GM21619 (cell line): ENCODE results near the gene RANBP17.
"Not testable (repeated sequence)": the region's sequence is repeated elsewhere in the genome, so short reads cannot be mapped to it uniquely, and the experiment has no call there.

Experiments used
- ATAC-seq: cut with Tn5 transposase; IDR thresholded peaks from one replicate; pipeline ENCODE4 v1.9.1; 2021; ENCODE audit not compliant: unreplicated experiment

The RANBP17 gene

DNA sequence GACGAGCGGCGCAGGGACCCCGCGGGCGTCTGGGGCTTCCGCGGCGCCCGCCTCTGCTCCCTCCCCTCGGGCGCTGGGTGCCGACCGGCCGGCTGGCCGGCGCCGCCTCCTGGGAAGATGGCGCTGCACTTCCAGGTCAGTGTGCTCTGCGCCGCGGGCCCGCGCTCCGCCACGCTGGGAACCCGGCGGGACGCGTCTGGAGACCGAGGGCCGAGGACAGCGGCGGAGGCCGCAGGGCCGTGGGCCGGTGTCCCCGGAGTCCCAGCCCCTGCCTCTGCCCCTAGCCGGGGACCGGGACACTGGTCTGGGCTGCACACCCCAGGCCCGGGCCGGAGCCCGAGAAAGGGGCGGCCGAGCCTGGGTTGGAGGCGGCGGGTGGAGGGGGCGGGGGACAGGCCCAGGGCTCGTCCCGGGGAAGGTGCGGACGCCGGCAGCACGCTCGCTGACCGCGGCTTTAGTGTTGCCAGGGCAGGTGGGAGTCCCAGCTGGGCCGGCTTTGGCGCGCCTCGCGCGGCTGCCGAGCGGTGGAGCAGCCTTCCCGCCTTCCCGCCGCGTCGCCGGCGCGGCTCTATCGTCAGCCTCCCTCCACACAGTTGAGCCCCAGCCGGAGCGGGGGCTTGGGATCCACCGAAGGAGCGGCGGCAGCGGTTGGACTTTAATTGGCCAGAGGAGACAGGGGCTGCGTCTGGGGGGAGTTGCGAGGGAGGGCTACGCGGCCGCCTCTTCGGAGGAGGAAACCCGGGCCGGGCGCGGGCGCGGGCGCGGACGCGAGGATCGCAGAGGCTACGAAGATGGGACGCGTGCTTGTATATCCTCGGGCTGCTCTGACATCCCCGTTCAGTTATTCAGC is at the start of gene RANBP17:
RANBP17 (plus strand) TSS at position 102 of the 850 bp plus-strand sequence.
- no peak for ATAC-seq

GRCh38 chr5:170813231-170813630 is 48.6 kb upstream of the RANBP17 start:
- ATAC-seq = no peak

DNA sequence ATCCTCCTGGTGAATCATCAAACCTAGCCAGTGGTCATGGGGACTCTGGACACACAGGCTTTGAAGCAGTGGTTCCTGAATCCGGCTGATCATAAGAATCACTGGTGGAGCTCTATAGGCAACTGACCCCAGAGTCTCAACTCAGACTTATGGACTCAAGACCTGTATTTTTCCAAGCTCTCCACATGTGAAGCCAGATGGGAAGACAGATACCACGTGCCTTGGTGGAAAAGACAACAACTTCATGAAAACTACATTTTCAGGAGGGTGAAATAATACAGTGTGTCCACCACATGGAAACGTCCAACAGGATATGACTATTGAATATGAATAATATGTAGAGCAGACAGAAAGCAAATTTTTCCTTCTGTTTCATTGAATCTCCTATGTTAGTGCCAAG is 44.6 kb upstream of the RANBP17 start:
- no peak for ATAC-seq

DNA sequence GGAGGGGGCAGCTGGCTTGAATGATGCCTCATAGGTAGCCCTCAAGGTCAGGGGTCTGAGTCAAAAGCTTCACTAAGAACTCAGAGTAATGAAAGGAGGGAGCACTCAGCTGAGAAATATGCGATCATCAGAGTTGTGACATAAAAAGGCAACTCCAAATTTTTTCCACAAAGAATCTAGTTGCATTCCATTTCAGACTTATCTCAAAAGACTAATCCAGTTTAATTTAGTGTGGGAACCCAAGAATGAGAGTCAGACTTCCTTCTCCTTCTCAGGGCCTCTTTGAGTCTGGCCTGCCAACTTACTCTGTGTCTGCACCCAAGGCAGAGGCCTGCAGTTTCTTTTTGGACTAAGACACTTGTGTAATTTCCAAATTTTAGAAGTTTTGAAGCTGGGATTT is 43.6 kb upstream of the RANBP17 start:
- ATAC-seq = no peak

GRCh38 chr5:170819824-170820223 is 42.0 kb upstream of the RANBP17 start:
- ATAC-seq = no peak

GRCh38 chr5:170821257-170821800 is 40.5 kb upstream of the RANBP17 start:
- ATAC-seq = no peak

DNA sequence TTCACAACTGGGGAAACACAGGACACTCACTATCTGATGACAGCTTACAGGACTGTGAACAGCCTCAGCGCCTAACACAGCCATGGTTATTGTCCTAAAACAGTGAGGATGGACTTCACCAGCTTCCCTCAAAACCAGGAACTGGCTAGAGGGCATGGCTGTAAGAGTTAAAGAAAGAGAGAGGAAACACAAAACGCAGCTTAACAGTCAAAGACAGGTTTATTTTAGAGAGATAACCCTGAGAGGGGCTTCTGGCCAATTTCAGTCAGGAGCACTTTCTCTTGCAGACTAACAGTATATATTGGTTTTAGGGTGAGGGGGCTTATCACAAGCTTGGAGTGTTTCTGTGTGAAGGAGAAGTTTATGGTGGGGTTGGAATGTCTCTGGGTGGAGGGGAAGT is 35.7 kb upstream of the RANBP17 start:
- ATAC-seq = no peak

DNA sequence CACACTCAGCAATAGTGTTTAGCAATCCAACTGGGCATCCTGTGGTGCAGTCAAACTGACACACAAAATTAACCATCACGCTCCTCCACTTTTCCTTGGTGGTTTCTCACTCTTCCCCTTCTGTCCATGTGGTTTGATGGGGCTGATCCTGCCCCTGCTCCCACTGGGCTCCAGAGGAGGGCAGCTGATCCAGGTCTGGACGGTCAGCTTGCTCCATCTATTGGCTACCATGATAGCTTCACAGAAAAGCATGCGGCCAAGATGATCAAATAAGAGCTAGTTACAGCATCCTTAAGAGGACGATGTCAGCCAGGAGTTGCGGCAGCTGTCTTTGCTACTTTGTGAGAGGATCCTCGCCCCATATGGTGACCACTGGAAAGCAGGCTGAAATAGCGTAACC is 29.6 kb upstream of the RANBP17 start:
- no peak for ATAC-seq

DNA sequence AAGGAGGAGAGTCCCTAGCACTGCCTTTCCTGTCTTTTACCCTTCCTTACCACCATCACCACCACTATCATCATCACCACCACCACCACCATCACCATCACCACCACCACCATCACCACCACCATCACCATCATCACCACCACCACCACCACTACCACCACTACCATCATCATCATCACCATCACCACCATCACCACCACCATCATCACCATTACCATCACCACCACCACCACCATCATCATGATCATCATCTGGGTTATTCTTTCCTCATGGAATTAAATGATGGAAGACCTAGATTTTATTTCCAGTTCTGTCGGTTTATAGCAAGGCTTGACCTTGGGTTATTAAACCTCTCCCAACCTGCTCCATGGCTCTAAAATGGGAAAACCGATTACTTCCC is 27.8 kb upstream of the RANBP17 start:
- not testable (repeated sequence) for ATAC-seq

GRCh38 chr5:170836226-170836625 is 25.6 kb upstream of the RANBP17 start:
- no peak for ATAC-seq

DNA sequence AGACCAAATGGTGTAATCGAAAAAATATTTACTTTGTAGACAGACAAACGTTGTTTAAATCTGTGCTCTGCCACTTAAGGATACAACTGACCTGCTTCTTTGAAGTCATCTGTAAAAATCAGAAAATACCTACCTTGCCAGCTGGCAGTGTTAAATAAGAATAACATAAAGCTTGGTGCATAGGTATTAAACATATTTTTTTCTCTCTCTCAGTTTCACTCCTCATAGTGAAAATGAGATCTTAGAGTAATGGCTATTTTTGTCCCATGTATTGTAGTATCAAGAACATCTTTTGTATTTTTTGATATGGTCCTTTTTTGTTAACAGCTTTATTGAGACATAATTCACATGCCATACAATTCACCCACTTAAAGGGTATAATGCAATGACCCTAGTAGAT is 17.9 kb upstream of the RANBP17 start:
- no peak for ATAC-seq

DNA sequence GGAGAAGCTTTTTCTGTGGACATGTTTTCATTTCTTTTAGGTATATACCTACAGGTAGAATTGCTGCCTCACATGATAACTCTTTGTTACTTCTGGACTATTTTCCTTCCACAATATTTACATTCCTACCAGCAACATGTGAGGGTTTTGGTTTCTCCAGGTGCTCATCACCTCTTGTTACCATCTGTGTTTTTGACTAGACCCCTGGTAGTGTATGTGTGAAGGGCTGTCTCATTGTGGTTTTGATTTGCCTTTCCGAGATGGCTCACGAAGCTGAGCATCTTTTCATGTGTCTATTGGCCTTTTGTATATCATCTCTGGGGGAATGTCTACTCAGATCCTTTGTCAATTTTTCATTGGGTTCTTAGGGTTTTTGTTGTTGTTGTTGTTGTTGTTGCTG is 17.2 kb upstream of the RANBP17 start:
- no peak for ATAC-seq

- ATAC-seq = no peak
Measured at GRCh38 chr5:170846416-170846815, 15.4 kb upstream of the RANBP17 start.

DNA sequence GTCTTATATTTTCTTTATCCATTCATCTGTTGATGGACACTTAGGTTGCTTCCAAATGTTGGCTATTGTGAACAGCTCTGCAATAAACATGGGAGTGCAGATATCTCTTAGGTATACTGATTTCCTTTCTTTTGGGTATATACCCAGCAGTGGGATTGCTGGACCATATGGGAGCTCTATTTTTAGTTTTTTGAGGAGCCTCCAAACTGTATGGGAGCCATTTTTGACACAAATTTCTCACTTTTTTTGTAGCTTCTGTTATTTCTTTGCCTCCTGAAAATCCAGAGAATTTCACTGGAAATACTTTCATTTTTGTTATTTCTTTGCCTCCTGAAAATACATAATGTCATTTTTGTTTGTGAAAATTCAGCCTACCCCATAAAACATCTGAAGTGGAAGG is 15.0 kb upstream of the RANBP17 start:
- ATAC-seq = no peak

DNA sequence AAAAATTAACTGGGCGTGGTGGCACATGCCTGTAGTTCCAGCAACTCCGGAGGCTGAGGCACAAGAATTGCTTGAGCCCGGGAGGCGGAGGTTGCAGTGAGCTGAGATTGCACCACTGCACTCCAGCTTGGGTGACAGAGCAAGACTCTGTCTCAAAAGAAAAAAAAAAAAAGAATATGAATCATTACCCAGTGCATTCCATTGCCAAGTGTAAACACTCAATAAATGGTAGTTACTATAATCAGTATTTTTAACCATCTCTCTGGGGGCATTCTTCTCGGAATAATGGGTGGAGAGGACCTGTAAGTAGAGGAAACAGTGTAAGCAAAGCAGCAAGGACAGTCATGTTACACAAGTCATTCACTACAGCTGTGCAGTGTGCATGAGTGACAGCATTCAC is 13.8 kb upstream of the RANBP17 start:
- no peak for ATAC-seq

DNA sequence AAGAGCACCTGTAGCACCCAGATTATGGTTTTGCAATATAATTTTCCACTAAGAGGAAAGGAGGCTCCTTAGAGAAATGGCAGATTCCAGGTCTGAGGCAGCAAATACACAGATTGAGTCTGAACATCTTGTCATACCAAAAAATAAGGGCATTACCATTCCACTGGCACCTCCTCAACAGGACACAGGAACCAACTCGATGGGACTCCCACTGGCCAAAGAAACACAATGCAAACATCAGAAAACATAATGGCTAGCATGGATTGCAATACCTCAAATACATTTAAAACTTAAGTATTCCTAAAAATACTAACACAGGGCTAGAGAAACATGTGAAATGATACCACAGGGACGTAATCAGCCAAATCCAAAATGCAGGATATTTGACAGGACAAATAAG is 12.4 kb upstream of the RANBP17 start:
- no peak for ATAC-seq

- ATAC-seq = no peak
Measured at GRCh38 chr5:170854566-170854965, 7.3 kb upstream of the RANBP17 start.

DNA sequence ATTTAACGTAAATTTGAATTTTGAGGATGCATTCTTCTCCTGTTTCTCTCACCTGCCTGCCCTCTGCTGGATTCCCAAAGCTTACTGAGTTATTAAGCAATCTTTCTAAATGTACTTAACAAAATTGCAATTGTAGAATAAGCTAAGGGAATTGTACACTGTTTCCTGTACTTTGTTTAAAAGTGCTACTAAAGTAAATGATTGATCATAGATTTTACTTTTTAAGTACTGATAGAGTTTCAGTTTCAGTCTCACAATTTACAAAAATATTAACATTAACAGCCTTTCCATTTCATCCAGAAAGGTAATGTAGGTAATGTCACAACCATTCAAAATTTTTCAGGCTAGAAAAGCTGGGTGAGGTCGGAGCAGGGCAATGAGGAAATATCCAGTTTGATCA is 4.8 kb upstream of the RANBP17 start:
- ATAC-seq = no peak

DNA sequence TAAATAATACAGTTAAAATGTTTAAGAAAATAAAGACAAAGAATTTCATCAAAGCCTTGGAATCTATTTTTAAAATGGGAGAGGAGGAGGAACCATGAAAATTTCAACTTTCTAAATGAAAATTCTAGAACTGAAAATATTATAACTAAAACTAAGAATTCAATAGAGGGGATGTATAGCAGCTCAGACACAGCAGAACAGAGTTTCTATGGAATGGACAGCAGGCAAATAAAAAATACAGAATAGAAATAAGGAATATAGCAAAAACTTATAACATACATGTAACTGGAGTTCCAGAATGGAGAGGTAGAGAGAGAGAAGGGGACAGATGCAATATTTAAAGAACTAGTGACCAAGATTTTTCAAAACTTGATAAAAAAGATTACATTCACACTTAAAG is 1.4 kb upstream of the RANBP17 start:
- no peak for ATAC-seq

DNA sequence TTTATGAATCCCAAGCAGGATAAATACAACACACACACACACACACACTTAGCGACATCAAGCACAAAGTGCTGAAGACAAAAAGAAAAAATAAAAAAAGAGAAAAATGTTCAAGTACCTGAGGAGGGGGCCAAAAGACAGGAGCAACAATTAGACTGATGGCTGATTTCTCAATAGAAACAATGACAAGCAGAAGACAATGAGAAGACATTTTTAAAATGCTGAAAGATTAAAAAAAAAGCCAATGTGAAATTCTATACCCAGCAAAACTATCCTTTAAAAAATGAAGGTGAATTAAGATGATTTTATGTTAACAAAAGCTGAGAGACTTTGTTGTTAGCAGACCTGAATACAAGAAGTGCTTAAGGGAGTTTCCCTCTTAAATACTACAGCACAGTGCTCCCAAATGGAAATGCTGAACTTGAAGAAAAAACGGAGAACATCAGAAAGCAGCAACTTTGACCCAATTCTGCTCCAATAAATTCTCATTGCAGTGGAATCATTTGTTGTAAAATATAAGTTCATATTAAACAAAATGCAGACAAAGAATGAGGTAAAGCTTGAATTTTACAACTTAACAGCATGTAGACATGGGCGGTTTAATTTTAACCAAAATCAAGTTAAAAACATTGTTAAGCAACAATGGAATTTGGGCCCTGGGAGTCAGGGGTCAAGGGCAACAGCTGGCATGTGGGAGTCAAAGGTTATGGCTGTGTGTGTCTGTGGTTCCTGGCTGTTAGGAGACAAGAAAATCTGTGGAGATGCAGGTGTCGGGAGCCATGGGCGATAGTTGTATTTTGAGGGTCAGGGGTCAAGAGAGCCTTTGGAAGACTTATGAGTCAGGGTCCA is 776 bp upstream of the RANBP17 start:
- no peak for ATAC-seq

DNA sequence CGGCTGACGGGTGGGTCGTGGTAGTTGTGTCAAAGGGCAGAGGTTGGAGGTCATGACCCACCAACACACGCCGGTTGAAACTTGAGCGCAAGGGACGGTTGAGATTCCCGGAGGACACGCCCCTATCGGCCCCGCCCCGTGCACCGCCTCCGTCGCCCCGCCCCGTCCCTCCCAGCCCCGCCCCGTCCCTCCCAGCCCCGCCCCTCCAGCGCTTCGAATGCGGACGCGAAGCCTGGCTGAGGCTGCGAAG is 226 bp upstream of the RANBP17 start:
- ATAC-seq = no peak

DNA sequence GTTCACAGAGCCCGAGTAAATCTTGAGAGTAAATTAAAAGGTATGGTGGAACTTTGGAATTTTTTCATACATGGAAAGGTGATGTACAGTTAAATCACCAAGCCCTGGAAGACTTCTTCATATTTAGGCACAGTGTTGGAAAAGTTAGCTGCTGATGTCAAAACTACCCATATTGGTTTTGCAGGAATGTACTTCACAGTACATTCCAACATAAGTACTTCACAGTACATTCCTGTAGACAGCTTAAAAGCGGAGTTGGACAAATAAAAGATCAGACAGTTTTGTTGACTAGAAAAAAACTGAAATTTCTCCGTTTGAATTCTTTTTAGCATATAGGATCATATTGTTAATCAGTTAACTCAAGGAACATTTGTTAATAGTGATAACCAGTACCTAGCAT is 1.8 kb downstream of the RANBP17 start:
- ATAC-seq = no peak
